GM18909 (cell line): ENCODE results near the gene SLC2A9.

ENCODE experiments used
- ATAC-seq: cut with Tn5 transposase; IDR thresholded peaks from one replicate; pipeline ENCODE4 v1.9.1; 2021; ENCODE audit warnings: mild to moderate bottlenecking; ENCODE audit not compliant: unreplicated experiment, poor library complexity

Gene SLC2A9

DNA sequence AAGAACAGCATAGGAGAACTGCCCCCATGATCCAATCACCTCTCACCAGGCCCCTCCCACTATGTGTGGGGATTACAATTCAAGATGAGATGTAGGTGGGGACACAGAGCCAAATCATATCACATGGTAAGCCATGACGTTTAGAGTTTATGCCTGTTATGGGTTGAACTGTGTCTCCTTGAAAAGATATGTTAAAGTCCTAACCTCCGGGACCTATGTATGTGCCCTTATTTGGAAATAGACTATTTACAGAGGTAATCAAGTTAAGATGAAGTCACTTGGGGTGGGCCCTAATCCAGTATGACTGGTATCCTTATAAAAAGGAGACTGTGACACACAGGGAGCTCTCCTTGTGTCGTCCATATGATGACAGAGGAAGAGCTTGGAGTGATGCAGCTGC lies 25.2 kb upstream of the SLC2A9 start:
- ATAC-seq, result no peak

- no peak for ATAC-seq
These were observed 24.2 kb upstream of the SLC2A9 start for GRCh38 chr4:10045481-10045880.

DNA sequence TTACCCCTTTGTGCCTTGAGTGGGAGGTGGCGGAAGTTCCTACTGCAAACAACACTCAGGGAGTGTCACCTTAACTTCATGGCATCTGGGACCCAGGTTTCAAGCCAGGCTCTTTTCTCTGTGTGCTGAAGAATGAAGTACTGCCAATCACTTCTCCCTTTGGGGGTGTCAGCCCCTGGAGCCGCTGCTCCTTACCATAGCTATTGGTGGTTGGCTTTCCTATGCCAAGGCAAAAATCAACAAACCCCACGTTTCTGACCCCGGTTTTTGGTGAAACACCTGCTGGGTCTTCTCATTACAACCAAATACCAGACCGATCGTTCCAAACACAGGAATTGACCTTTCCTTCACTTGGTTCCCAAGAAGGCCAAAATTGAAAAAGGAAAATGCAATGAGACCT lies 19.7 kb upstream of the SLC2A9 start:
- no peak for ATAC-seq

DNA sequence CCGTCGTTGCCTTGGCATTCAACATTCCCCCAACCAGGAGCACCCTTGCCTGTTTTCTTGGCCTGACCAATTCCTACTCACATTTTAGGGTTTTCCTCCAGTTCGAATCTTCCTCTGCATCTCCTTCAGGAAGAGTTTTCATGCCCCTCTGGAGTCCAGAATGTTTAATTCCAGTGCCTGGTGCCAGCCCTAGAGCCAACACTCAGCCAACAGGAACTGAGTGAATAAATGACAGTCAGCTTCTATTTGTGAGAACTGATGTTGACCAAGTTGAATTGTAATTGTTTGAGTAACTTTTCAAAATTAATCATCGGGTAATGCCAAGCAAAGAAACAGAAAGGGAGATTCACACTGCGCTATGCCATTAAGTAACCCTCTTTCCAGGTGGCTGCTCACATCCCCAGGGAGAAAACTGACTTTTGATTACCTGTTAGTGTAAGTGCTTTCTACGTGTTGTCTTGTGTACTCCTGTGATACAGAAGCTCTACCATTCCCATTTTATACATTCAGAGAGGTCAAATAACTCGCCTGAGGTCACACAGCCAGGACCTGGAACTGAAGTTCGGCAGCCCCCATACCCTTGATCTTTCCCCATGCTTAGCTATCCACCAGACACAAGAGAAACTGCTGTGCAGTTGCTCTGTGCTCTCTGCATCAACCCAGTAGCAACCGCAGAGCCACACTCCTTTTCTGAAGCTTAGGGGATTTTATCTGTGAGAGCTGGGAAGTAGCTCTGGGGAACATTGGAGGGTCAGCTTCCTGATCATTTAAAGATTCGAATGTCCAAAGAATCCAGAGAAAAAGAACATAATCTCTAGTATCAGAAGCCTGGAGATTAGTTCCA lies 19.0 kb upstream of the SLC2A9 start:
- ATAC-seq, result no peak

DNA sequence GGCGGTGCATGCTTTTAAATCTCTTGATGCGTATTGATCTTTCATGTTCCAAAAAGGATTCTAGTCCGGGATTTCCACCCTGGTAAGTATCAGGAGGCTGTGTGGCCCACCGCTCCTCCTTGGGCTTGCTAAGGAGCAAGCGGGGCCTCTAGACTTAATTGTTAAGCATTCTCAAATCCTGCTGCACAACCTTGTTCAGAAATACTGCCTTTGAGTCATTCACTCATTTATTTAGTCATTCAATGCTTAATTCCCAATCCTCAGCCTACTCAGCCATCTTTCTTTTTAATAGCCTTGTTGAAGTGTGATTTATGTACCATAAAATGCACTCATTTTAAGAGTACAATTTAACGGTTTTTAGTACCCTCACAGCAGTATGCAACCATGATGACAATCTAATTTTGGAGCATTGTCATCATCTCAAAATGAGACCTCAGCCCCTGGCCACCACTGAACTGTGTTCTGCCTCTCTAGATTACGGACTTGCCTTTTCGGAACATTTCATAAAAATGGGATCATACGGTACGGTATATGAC lies 15.6 kb upstream of the SLC2A9 start:
- no peak for ATAC-seq

DNA sequence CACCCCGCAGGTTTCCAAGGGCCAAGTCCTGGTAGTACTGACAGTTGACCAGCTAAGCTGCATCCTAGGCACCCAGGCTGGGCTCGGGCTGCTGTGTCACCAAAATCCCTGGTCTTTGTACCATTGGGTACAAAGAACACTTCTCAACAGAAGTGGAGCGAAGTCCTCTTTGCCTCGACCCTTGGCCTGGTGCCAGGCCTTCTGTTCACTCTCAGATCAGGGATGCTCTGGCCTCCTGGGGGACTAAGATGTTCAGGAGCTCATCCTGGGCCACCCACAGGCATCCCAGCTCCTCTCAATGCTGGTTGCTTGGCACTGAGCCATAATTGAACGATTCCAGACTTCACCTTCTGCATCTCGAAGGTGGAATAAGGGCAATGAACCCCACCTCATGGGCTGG lies 13.8 kb upstream of the SLC2A9 start:
- no peak for ATAC-seq

DNA sequence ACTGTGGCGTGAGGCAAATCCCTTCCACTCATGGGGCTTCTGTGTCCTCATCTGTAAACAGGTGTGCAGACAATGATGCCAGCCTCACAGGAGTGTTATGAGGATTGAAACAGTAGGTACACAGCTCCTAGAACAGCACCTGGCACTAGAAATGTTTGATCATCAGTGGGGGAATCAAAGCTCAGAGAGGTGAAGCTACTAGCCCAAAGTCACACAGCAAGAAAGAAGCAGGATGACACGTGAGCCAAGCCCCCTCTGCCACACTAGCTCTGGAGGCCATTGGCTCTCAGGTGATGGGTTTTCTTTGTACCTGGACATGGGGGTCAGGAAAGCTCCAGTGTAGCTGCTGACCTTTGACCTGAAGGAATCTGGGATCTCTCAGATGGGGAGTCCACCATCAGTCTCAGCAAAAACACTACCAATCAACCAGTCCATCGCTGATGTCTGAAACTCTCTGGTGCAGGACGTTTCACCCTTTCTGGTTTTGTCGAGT lies 13.4 kb upstream of the SLC2A9 start:
- ATAC-seq, result no peak

GRCh38 chr4:10034136-10034535 lies 12.8 kb upstream of the SLC2A9 start:
- ATAC-seq, result no peak

GRCh38 chr4:10033191-10033881 lies 12.0 kb upstream of the SLC2A9 start:
- peak; percentile 71 for ATAC-seq

- ATAC-seq, result no peak
These were observed 11.3 kb upstream of the SLC2A9 start for GRCh38 chr4:10032625-10033024.

- no peak for ATAC-seq
These were observed 10.6 kb upstream of the SLC2A9 start for GRCh38 chr4:10031668-10032590.

- ATAC-seq, result no peak
These were observed 9.8 kb upstream of the SLC2A9 start for GRCh38 chr4:10030972-10031667.

GRCh38 chr4:10029403-10029802 lies 8.1 kb upstream of the SLC2A9 start:
- no peak for ATAC-seq

GRCh38 chr4:10028910-10029309 lies 7.6 kb upstream of the SLC2A9 start:
- ATAC-seq, result no peak

- no peak for ATAC-seq
These were observed 5.2 kb upstream of the SLC2A9 start for GRCh38 chr4:10026485-10026884.

DNA sequence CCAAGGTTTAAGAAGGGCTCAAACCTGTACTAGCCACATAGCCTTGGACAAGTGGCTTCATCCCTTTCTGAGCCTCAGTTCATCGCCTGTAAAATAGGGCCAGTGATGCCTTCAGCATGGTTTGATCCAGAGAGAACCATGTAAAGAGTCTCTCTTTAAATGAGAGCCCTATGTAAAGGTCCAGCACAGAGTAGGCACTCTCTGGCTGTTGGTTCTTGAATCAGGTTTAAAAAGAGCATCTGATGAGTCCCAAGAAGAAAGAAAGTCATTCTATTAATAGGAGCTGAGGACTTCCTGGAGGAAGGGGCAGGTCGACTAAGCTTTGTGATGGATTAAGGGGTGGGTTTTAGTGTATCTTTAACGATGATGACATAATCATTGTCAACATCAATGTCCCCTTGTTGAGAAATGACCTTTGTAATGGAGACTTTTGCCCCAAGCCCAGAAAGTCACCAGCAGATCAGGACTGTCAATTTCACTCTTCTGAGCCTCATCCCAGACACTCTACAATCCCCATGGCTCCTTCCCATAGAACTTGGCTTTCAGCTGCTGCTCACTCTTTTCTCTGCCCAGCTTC lies 4.0 kb upstream of the SLC2A9 start:
- no peak for ATAC-seq

DNA sequence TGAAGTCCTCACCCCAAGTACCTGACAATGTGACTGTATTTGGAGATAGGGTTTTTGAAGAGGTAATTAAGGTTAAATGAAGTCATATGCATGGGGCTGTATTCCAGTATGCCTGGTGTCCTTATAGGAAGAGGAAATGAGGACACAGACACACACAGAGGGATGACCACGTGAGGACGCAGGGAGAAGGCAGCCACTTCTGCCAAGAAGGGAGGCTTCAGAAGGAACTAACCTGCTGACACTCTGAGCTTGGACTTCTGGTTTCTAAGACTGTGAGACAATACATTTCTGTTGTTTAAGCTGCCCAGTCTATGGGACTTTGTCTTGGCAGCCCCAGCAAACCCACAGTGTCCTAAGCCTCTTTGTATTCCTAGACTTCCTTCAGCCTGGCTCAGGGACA lies 3.0 kb upstream of the SLC2A9 start:
- no peak for ATAC-seq

- no peak for ATAC-seq
These were observed 2.5 kb upstream of the SLC2A9 start for GRCh38 chr4:10023806-10024205.

DNA sequence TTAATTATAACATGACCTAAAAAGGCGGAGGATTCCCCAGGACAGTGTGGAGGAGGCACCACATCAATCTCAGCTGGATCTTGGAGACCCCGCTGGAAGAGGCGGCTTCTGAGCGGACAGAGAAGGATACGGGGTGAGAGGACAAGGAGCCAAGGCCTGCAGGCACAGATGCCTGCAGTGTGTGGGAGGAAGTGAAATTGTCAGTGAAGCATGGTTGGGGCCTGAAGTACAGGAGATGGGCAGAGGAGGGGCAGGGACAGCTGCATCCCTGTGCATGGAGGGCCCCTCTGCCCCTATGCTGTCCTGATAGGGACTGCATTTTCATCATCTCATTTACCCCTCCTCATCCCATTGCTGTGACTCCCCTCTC lies 1.7 kb upstream of the SLC2A9 start:
- ATAC-seq, result peak; percentile 24
